B cell (primary cell): Measurements from ENCODE around the gene THOP1.

Experiments used
- CTCF ChIP-seq: fragments of 200-600 bp; IDR thresholded peaks from one replicate; pipeline ENCODE4 v1.8.0; 2022; ENCODE audit warnings: antibody characterized with exemption, mild to moderate bottlenecking
- EZH2 ChIP-seq: IDR thresholded peaks from 2 replicates; pipeline ENCODE4 v1.6.1; 2012; ENCODE audit warnings: borderline replicate concordance, low read depth, mild to moderate bottlenecking, moderate library complexity, low read length; ENCODE audit not compliant: insufficient read depth, poor library complexity, severe bottlenecking

DNA sequence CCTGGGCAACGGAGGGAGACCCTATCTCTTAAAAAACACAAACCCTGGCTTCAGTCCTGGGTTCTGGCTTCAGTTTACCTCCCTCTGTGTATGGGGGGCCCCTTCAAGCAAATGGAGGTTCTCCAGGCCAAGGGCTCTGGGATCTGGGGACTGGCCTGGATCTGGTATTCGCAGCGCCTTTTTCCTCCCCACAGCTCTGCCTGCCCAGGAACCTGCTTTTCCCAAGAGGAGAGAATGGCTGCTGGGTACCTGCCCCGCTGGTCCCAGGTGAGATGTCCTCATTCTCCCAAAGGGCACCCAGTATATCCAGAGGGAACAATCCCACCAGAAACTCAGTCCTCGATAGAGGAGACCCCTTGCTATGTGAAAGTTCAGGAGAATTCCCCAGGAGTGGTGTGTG is 37.5 kb downstream of the THOP1 start:
- TF ChIP-seq CTCF (no peak), EZH2 (no peak)
